Measurements from ENCODE around the gene RPS6KC1. TPM values are rescaled to one million over a fixed set of nuclear protein-coding genes. Genes with fewer than 3 reads are reported as not detected.
A peak's percentile ranks its signal among the peaks of the same experiment; 100 is the strongest.

RPS6KC1 gene
- total and polyA plus RNA-seq, 4 donors = 2.9 to 41.6 (median 11.1) TPM

GRCh38 chr1:213221209-213221608 is 170.2 kb downstream of the RPS6KC1 start:
- ATAC-seq (ENCODE audit: insufficient read depth, low FRiP score) = no peak
- Histone ChIP-seq H3K27ac (ENCODE audit: low read depth in 1 of 2, low read length in 1 of 2) (no peak overlapping the region), H3K27me3 (ENCODE audit: control insufficient read depth in 3 of 3, insufficient read depth in 3 of 3, low read length in 2 of 3) (no peaks in the 10 kb centered on the region), H3K9ac (ENCODE audit: insufficient read depth in 1 of 2, low read length in 2 of 2) (no peak overlapping the region), H3K4me1 (ENCODE audit: control insufficient read depth in 5 of 5, insufficient read depth in 5 of 5, low read length in 5 of 5) (no peaks in the 10 kb centered on the region), H3K4me3 (no peak overlapping the region), H3K9me3 (ENCODE audit: control insufficient read depth in 4 of 4, insufficient read depth in 3 of 4, low read length in 3 of 4) (no peaks in the 10 kb centered on the region), H3K36me3 (ENCODE audit: control insufficient read depth in 4 of 4, insufficient read depth in 4 of 4, low read length in 4 of 4) (no peaks in the 10 kb centered on the region)
- 86 to 87% methylated on average over 4 of the region's 4 CpGs for WGBS, 2 donors
- TF ChIP-seq CTCF (IDR thresholded peaks at IDR 0.05; ENCODE audit: control extremely low read depth, extremely low read depth) = no peak
- DNase-seq = no peak

GRCh38 chr1:213227458-213227857 is 176.4 kb downstream of the RPS6KC1 start:
- ATAC-seq (ENCODE audit: insufficient read depth, low FRiP score) (no peak), DNase-seq (peak in 1 of 3 donors; percentile 33)
- peaks cover 0 to 5% (median 0%) of the 10 kb centered on the region in 4 donors for H3K36me3 ChIP-seq (ENCODE audit: control insufficient read depth in 4 of 4, insufficient read depth in 4 of 4, low read length in 4 of 4)
- no peaks in the 10 kb centered on the region for H3K9me3 ChIP-seq (ENCODE audit: control insufficient read depth in 4 of 4, insufficient read depth in 3 of 4, low read length in 3 of 4)
- H3K27ac ChIP-seq (ENCODE audit: low read depth in 1 of 2, low read length in 1 of 2) = no peak overlapping the region
- WGBS, 2 donors = 96 to 98% methylated on average over 2 of the region's 2 CpGs
- H3K4me3 ChIP-seq = no peak overlapping the region
- H3K4me1 ChIP-seq (ENCODE audit: control insufficient read depth in 5 of 5, insufficient read depth in 5 of 5, low read length in 5 of 5) = no peaks in the 10 kb centered on the region
- no peak overlapping the region for H3K9ac ChIP-seq (ENCODE audit: insufficient read depth in 1 of 2, low read length in 2 of 2)
- H3K27me3 ChIP-seq (ENCODE audit: control insufficient read depth in 3 of 3, insufficient read depth in 3 of 3, low read length in 2 of 3) = no peaks in the 10 kb centered on the region
- no peak for TF ChIP-seq CTCF (IDR thresholded peaks at IDR 0.05; ENCODE audit: control extremely low read depth, extremely low read depth)

GRCh38 chr1:213231795-213232231 is 180.8 kb downstream of the RPS6KC1 start:
- H3K27ac ChIP-seq (ENCODE audit: low read depth in 1 of 2, low read length in 1 of 2) = no peak overlapping the region
- WGBS, 2 donors = 87% methylated on average over 4 of the region's 4 CpGs
- no peak for TF ChIP-seq CTCF (IDR thresholded peaks at IDR 0.05; ENCODE audit: control extremely low read depth, extremely low read depth)
- H3K9me3 ChIP-seq (ENCODE audit: control insufficient read depth in 4 of 4, insufficient read depth in 3 of 4, low read length in 3 of 4) = no peaks in the 10 kb centered on the region
- ATAC-seq (ENCODE audit: insufficient read depth, low FRiP score) (no peak), DNase-seq (no peak)
- H3K9ac ChIP-seq (ENCODE audit: insufficient read depth in 1 of 2, low read length in 2 of 2) = no peak overlapping the region
- no peaks in the 10 kb centered on the region for H3K4me1 ChIP-seq (ENCODE audit: control insufficient read depth in 5 of 5, insufficient read depth in 5 of 5, low read length in 5 of 5)
- peaks cover 0 to 5% (median 3%) of the 10 kb centered on the region in 4 donors for H3K36me3 ChIP-seq (ENCODE audit: control insufficient read depth in 4 of 4, insufficient read depth in 4 of 4, low read length in 4 of 4)
- no peak overlapping the region for H3K4me3 ChIP-seq
- no peaks in the 10 kb centered on the region for H3K27me3 ChIP-seq (ENCODE audit: control insufficient read depth in 3 of 3, insufficient read depth in 3 of 3, low read length in 2 of 3)

- H3K9me3 ChIP-seq (ENCODE audit: control insufficient read depth in 4 of 4, insufficient read depth in 3 of 4, low read length in 3 of 4) = no peaks in the 10 kb centered on the region
- no peak overlapping the region for H3K4me3 ChIP-seq
- no peak for TF ChIP-seq CTCF (IDR thresholded peaks at IDR 0.05; ENCODE audit: control extremely low read depth, extremely low read depth)
- WGBS, 2 donors = 95% methylated on average over 1 of the region's 1 CpG
- H3K27me3 ChIP-seq (ENCODE audit: control insufficient read depth in 3 of 3, insufficient read depth in 3 of 3, low read length in 2 of 3) = no peaks in the 10 kb centered on the region
- H3K27ac ChIP-seq (ENCODE audit: low read depth in 1 of 2, low read length in 1 of 2) = no peak overlapping the region
- no peaks in the 10 kb centered on the region for H3K4me1 ChIP-seq (ENCODE audit: control insufficient read depth in 5 of 5, insufficient read depth in 5 of 5, low read length in 5 of 5)
- ATAC-seq (ENCODE audit: insufficient read depth, low FRiP score) = no peak
- H3K9ac ChIP-seq (ENCODE audit: insufficient read depth in 1 of 2, low read length in 2 of 2) = no peak overlapping the region
- H3K36me3 ChIP-seq (ENCODE audit: control insufficient read depth in 4 of 4, insufficient read depth in 4 of 4, low read length in 4 of 4) = peaks cover 0 to 14% (median 2%) of the 10 kb centered on the region in 4 donors
- no peak for DNase-seq
These were observed 191.8 kb downstream of the RPS6KC1 start for GRCh38 chr1:213242883-213243282.
